Heart left ventricle (tissue), 13 donors: Measurements from ENCODE around the gene EXTL1.

Experiments
- CTCF ChIP-seq, 12 donors: fragments of 200-600 bp; sonication (generic) in 4 of 12; IDR thresholded peaks; one replicate each; pipeline versions ENCODE4 v1.5.0 to v1.8.0; 2018 to 2022; ENCODE audit warnings: antibody characterized with exemption in 12 of 12, mild to moderate bottlenecking in 5 of 12
- POLR2A ChIP-seq, 2 donors: fragments of 450-650 bp; IDR thresholded peaks; one replicate each; pipeline ENCODE4 v1.6.1; 2017; ENCODE audit warnings: antibody characterized with exemption in 2 of 2, mild to moderate bottlenecking in 2 of 2, moderate library complexity in 2 of 2
- donor health status: ischemic (EF 13 %, LVEDD 7.1; RV severe dilation, severe dysfunction).
- donor health status: DM: no; HTN: yes; CAD: no.
- donor health status: DM: no; HTN: no; CAD: no.
- donor health status: ischemic (EF 25% LVEDD 6.9; RV normal size, moderate dysfunction).
- donor health status: ischemic (EF 25% LVEDD 5.7; RV mildly dilated, moderate dysfunction).
- donor health status: ischemic (EF 35%, LVEDD 5.7; RV mildly dilated, moderate dysfunction).
- donor health status: nonischemic (EF 11% LVEDD 7.7; RV severe dilation, severe dysfunction).
- donor health status: DM: yes; HTN: yes; CAD: no.
- donor health status: PGD.
- donor health status: ischemic (EF 29% LVEDD 5.4; RV normal size, mild dysfunction).
- donor health status: nonischemic (EF 23%, LVEDD 6.1; RV moderate dilation, normal function).

- TF ChIP-seq CTCF (IDR thresholded peaks at IDR 0.05) (no peak), POLR2A (IDR thresholded peaks at IDR 0.05) (no peak)
Observed at GRCh38 chr1:26079960-26080814, 58.6 kb downstream of the EXTL1 start.
